ENCODE results near the gene CA6.
"Not testable (repeated sequence)": the region's sequence is repeated elsewhere in the genome, so short reads cannot be mapped to it uniquely, and the experiment has no call there.

The CA6 gene

DNA sequence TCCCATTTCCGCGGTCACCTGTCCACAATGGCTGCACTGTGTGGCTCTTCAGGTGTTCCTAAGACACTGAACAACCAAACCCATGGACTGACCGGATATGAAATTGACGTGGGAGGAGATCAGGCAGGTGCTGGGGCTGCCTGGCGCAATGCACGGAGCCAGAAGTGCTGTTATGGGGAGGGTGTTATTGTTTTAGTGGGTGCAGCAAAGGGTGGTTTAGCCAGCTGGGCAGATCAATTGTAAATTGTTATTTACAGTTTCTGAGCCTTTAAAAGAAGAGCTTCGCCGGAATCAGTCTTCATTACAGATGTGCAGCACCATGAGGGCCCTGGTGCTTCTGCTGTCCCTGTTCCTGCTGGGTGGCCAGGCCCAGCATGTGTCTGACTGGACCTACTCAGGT is at the start of gene CA6:
Gene CA6, plus strand, starts transcription at position 301 of the 400 bp plus-strand sequence. Its CDS starts 19 bp downstream, at position 320.
- Histone ChIP-seq H3K27ac (no peak within 1 kb of the TSS), H3K36me3 (ENCODE audit: control insufficient read depth, insufficient read depth, low read length) (no peaks in the 10 kb centered on the region), H3K4me2 (ENCODE audit: low read length) (no peak within 1 kb of the TSS), H3K4me1 (no peaks in the 10 kb centered on the region), H3K27me3 (ENCODE audit: control insufficient read depth, insufficient read depth, low read length) (no peaks in the 10 kb centered on the region), H3K9me3 (ENCODE audit: control insufficient read depth, low read length) (no peaks in the 10 kb centered on the region), H2AFZ (no peak within 1 kb of the TSS), H3K4me3 (ENCODE audit: low read depth, low read length) (no peak within 1 kb of the TSS), H3K9ac (no peak within 1 kb of the TSS), H3K79me2 (no peaks in the 10 kb centered on the region)
- no peak for TF ChIP-seq CTCF (IDR thresholded peaks at IDR 0.05)

DNA sequence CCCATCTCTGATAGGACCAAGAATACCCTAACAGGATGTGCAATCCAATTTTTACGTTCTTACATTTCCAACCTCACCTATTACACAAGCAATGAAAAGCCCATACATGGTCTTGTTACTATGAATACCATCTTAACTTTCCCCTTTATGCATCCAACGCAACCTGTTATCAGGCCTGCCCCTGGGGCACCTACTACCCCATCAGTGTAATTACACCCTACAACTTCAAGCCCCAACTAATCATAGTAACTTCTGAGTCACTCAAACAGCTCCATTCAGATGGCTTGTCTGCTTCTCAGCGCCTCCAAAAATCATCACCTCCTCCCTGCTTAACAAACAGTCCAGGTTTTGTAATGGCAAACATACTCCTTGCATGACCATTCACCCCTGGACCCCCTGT is 48.9 kb upstream of the CA6 start:
- H3K27me3 ChIP-seq (ENCODE audit: control insufficient read depth, insufficient read depth, low read length); H3K79me2 ChIP-seq; H3K27ac ChIP-seq; H3K4me2 ChIP-seq (ENCODE audit: low read length); H3K4me3 ChIP-seq (ENCODE audit: low read depth, low read length); H3K36me3 ChIP-seq (ENCODE audit: control insufficient read depth, insufficient read depth, low read length); H3K9ac ChIP-seq; H3K4me1 ChIP-seq; H3K9me3 ChIP-seq (ENCODE audit: control insufficient read depth, low read length); H2AFZ ChIP-seq: not testable (repeated sequence)

GRCh38 chr1:8897505-8897904 is 48.2 kb upstream of the CA6 start:
- not testable (repeated sequence) for H3K9ac ChIP-seq; H3K79me2 ChIP-seq; H3K4me1 ChIP-seq; H3K36me3 ChIP-seq (ENCODE audit: control insufficient read depth, insufficient read depth, low read length); H3K4me3 ChIP-seq (ENCODE audit: low read depth, low read length); H3K9me3 ChIP-seq (ENCODE audit: control insufficient read depth, low read length); H2AFZ ChIP-seq; H3K4me2 ChIP-seq (ENCODE audit: low read length); H3K27ac ChIP-seq; H3K27me3 ChIP-seq (ENCODE audit: control insufficient read depth, insufficient read depth, low read length)

DNA sequence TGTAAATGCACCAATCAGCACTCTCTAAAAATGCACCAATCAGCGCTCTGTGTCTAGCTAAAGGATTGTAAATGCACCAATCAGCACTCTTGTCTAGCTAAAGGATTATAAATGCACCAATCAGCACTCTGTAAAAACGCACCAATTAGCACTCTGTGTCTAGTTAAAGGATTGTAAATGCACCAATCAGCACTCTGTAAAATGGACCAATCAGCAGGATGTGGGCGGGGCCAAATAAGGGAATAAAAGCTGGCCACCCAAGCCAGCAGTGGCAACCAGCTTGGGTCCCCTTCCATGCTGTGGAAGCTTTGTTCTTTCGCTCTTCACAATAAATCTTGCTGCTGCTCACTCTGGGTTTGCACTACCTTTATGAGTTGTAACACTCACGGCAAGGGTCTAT is 47.2 kb upstream of the CA6 start:
- H3K4me1 ChIP-seq; H3K27ac ChIP-seq; H3K4me2 ChIP-seq (ENCODE audit: low read length); H3K36me3 ChIP-seq (ENCODE audit: control insufficient read depth, insufficient read depth, low read length); H3K27me3 ChIP-seq (ENCODE audit: control insufficient read depth, insufficient read depth, low read length); H3K79me2 ChIP-seq; H3K4me3 ChIP-seq (ENCODE audit: low read depth, low read length); H2AFZ ChIP-seq; H3K9me3 ChIP-seq (ENCODE audit: control insufficient read depth, low read length); H3K9ac ChIP-seq: not testable (repeated sequence)

DNA sequence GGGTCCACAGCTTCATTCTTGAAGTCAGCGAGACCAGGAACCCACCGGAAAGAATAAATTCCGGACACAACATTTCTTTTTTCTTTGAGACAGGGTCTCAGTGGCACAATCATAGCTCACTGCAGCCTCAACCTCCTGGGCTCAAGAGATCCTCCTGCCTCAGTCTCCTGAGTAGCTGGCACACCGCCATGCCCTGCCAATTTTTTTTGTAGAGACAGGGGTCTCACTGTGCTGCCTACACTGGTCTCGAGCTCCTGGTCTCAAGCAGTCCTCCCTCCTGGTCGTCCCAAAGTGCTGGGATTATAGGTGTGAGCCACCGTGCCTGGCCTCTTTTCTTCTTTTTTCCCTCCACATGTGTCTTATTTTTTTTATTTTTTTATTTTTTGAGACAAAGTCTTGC is 46.6 kb upstream of the CA6 start:
- Histone ChIP-seq H3K27me3 (ENCODE audit: control insufficient read depth, insufficient read depth, low read length) (no peaks in the 10 kb centered on the region), H3K4me2 (ENCODE audit: low read length) (no peak overlapping the region), H3K27ac (no peak overlapping the region), H3K79me2 (no peaks in the 10 kb centered on the region), H2AFZ (no peak overlapping the region), H3K36me3 (ENCODE audit: control insufficient read depth, insufficient read depth, low read length) (no peaks in the 10 kb centered on the region), H3K4me3 (ENCODE audit: low read depth, low read length) (no peak overlapping the region), H3K9ac (no peak overlapping the region), H3K9me3 (ENCODE audit: control insufficient read depth, low read length) (no peaks in the 10 kb centered on the region), H3K4me1 (no peaks in the 10 kb centered on the region)
- no peak for TF ChIP-seq CTCF (IDR thresholded peaks at IDR 0.05)

- not testable (repeated sequence) for H3K27me3 ChIP-seq (ENCODE audit: control insufficient read depth, insufficient read depth, low read length); H3K9ac ChIP-seq; H3K79me2 ChIP-seq; H3K4me3 ChIP-seq (ENCODE audit: low read depth, low read length); H3K4me2 ChIP-seq (ENCODE audit: low read length); H3K4me1 ChIP-seq; H3K9me3 ChIP-seq (ENCODE audit: control insufficient read depth, low read length); H3K36me3 ChIP-seq (ENCODE audit: control insufficient read depth, insufficient read depth, low read length); H2AFZ ChIP-seq; H3K27ac ChIP-seq
Measured at GRCh38 chr1:8900684-8901083, 45.0 kb upstream of the CA6 start.

GRCh38 chr1:8902765-8903164 is 42.9 kb upstream of the CA6 start:
- Histone ChIP-seq H3K27ac (no peak overlapping the region), H3K27me3 (ENCODE audit: control insufficient read depth, insufficient read depth, low read length) (no peaks in the 10 kb centered on the region), H3K4me1 (no peaks in the 10 kb centered on the region), H3K4me3 (ENCODE audit: low read depth, low read length) (no peak overlapping the region), H3K4me2 (ENCODE audit: low read length) (no peak overlapping the region), H3K9me3 (ENCODE audit: control insufficient read depth, low read length) (no peaks in the 10 kb centered on the region), H3K79me2 (no peaks in the 10 kb centered on the region), H3K9ac (no peak overlapping the region), H2AFZ (no peak overlapping the region), H3K36me3 (ENCODE audit: control insufficient read depth, insufficient read depth, low read length) (no peaks in the 10 kb centered on the region)
- no peak for TF ChIP-seq CTCF (IDR thresholded peaks at IDR 0.05)

Measured in parathyroid adenoma (tissue), 2 donors.